Measurements from ENCODE around the gene SLC46A3.
A peak's percentile ranks its signal among the peaks of the same experiment; 100 is the strongest.

Gene SLC46A3

DNA sequence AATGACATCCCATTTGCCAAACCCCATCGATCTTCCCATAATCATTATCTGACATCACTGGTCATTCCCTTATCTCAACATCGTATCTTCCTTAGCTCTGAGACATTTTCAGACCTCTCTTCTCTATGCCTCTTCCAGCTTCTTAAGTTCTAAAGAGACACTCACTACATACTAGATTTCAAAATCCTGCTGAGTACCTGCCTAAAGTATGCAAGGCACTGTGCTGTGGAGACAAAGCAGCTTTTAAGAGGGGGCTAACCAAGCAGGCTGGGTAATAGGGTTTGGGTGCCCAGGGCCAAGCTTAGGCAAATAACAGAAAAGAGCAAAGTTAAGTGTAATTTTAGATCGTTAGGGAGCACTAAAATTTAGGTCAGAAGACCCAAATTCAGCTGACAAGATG, 63.2 kb downstream of the SLC46A3 start:
- no peak overlapping the region for H3K4me3 ChIP-seq (replicated peaks in 1 of 2; ENCODE audit: low read depth in 2 of 2, low read length in 2 of 2)
- TF ChIP-seq, protein P1, sequence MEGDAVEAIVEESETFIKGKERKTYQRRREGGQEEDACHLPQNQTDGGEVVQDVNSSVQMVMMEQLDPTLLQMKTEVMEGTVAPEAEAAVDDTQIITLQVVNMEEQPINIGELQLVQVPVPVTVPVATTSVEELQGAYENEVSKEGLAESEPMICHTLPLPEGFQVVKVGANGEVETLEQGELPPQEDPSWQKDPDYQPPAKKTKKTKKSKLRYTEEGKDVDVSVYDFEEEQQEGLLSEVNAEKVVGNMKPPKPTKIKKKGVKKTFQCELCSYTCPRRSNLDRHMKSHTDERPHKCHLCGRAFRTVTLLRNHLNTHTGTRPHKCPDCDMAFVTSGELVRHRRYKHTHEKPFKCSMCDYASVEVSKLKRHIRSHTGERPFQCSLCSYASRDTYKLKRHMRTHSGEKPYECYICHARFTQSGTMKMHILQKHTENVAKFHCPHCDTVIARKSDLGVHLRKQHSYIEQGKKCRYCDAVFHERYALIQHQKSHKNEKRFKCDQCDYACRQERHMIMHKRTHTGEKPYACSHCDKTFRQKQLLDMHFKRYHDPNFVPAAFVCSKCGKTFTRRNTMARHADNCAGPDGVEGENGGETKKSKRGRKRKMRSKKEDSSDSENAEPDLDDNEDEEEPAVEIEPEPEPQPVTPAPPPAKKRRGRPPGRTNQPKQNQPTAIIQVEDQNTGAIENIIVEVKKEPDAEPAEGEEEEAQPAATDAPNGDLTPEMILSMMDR (IDR thresholded peaks at IDR 0.05; ENCODE audit: low read depth, low read length), result no peak
- peak; percentile 43 to 79 for DNase-seq (ENCODE audit: low read depth in 2 of 2)

- H3K4me3 ChIP-seq (replicated peaks in 1 of 2; ENCODE audit: low read depth in 2 of 2, low read length in 2 of 2), result no peak overlapping the region
- TF ChIP-seq, protein P1 (IDR thresholded peaks at IDR 0.05; ENCODE audit: low read depth, low read length), result no peak
- no peak for DNase-seq (ENCODE audit: low read depth in 2 of 2)
Measured at GRCh38 chr13:28654276-28654675, 64.5 kb downstream of the SLC46A3 start.

DNA sequence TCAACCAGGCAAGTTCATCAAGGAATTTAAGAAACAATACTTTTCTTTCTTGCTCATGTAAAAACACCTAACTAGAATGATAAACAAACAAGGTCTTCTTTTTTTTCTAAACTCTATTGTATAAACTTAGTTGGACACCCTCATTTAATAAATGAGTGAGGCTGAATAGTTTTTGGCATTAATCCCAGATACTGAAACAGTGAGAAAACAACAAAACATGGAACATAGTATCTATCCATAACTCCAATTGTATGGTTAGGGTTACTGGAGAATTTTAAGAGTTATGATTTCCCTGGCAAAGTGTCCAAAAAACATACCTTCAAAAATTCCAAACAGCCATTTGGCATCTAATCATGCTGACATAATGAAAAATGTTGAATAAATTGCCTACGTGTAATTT, 65.7 kb downstream of the SLC46A3 start:
- DNase-seq (ENCODE audit: low read depth in 2 of 2), result no peak
- TF ChIP-seq, protein P1 (IDR thresholded peaks at IDR 0.05; ENCODE audit: low read depth, low read length), result no peak
- H3K4me3 ChIP-seq (replicated peaks in 1 of 2; ENCODE audit: low read depth in 2 of 2, low read length in 2 of 2), result no peak overlapping the region

DNA sequence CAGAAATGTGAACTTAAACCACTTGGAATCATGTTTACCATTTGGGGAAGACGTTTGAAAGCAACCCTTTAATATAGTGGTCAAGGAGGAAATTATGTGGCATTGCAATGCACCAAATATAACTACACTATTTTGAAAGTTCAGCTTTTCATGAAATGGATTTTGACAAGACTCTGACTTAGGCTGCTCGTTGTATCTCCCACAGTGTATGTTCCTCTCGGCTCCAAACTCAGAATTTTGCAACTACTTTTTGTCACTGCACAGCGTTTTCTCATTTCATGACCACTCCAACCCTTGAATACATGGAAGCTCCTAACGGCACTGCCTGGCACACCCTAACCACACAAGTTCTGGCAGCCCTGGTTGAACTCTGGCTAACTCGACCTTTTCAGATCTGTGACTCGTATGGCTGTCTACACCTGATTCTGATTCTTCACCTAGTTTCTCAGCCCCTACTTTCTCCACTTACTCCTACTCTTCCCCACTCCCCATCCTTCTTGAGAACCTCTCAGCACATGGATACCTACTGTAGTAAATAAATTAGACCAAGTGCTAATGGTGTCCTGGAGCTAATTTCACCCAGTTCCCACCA, 66.9 kb downstream of the SLC46A3 start:
- no peak for DNase-seq (ENCODE audit: low read depth in 2 of 2)
- H3K4me3 ChIP-seq (replicated peaks in 1 of 2; ENCODE audit: low read depth in 2 of 2, low read length in 2 of 2), result no peak overlapping the region
- TF ChIP-seq, protein P1 (IDR thresholded peaks at IDR 0.05; ENCODE audit: low read depth, low read length), result no peak

- DNase-seq (ENCODE audit: low read depth in 2 of 2), result no peak
- TF ChIP-seq, protein P1 (IDR thresholded peaks at IDR 0.05; ENCODE audit: low read depth, low read length), result no peak
- H3K4me3 ChIP-seq (replicated peaks in 1 of 2; ENCODE audit: low read depth in 2 of 2, low read length in 2 of 2), result no peak overlapping the region
Measured at GRCh38 chr13:28650284-28650683, 68.5 kb downstream of the SLC46A3 start.

Data from cardiac fibroblast (primary cell).